Measurements from ENCODE around the gene EZH2. TPM values are rescaled to one million over a fixed set of nuclear protein-coding genes. Genes with fewer than 3 reads are reported as not detected.

The EZH2 gene
- total and polyA plus RNA-seq, 2 donors (not counting 1 experiment from before 2014, with no cell fraction given): 7.1 to 10.1 TPM

GRCh38 chr7:148835854-148836253 is 48.2 kb downstream of the EZH2 start:
- Histone ChIP-seq H3K4me1 (ENCODE audit: control insufficient read depth, extremely low read depth, insufficient read depth, low read length) (no peaks in the 10 kb centered on the region), H3K9ac (ENCODE audit: insufficient read depth, low read length) (no peak overlapping the region), H2AFZ (ENCODE audit: low read length) (no peak overlapping the region), H3K4me3 (replicated peaks in 1 of 4; ENCODE audit: control extremely low read depth in 1 of 4, insufficient read depth in 1 of 4, low read depth in 3 of 4, low read length in 4 of 4) (no peak overlapping the region), H3K4me2 (ENCODE audit: extremely low read depth, insufficient read depth, low read length) (no peak overlapping the region), H3K9me3 (ENCODE audit: control insufficient read depth, insufficient read depth, low read depth, low read length) (no peaks in the 10 kb centered on the region), H3K27me3 (ENCODE audit: control insufficient read depth, insufficient read depth, low read length) (no peaks in the 10 kb centered on the region), H4K20me1 (ENCODE audit: control insufficient read depth, extremely low read depth, insufficient read depth, low read length) (no peaks in the 10 kb centered on the region), H3K79me2 (ENCODE audit: control insufficient read depth, insufficient read depth, low read length) (peaks cover 6% of the 10 kb centered on the region), H3K36me3 (ENCODE audit: control insufficient read depth, insufficient read depth, low read length) (no peaks in the 10 kb centered on the region), H3K27ac (ENCODE audit: insufficient read depth, low read length) (no peak overlapping the region)
- DNase-seq (ENCODE audit: low read depth in 2 of 2): no peak
- TF ChIP-seq CTCF (conservative IDR thresholded peaks at IDR 0.05 in 1 of 2, IDR thresholded peaks at IDR 0.05 in 1 of 2; ENCODE audit: low read depth in 1 of 2, low read length in 2 of 2): no peak
- TF ChIP-seq EZH2 (IDR thresholded peaks at IDR 0.05; ENCODE audit: low read length, missing control alignments): no peak

DNA sequence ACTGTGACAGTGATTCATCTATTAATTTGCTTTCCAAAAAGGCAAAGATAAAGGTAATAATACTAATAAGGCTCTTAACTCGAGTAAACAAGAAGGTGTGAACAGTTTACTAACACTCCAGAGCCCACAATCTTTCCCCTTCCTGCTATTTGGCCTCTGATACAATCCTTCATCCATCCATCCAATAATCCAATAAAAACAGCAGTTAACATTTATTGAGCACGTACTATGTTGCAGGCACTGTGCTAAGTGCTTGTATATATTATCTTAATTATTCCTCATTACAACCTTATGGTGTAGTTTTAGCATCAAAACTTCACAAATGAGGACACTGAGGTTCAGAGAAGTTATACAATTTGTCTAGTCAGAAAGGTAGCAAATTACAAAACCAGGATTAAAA is 49.5 kb downstream of the EZH2 start:
- Histone ChIP-seq H3K27ac (ENCODE audit: insufficient read depth, low read length) (no peak overlapping the region), H3K4me3 (replicated peaks in 1 of 4; ENCODE audit: control extremely low read depth in 1 of 4, insufficient read depth in 1 of 4, low read depth in 3 of 4, low read length in 4 of 4) (no peak overlapping the region), H3K36me3 (ENCODE audit: control insufficient read depth, insufficient read depth, low read length) (no peaks in the 10 kb centered on the region), H3K4me1 (ENCODE audit: control insufficient read depth, extremely low read depth, insufficient read depth, low read length) (no peaks in the 10 kb centered on the region), H4K20me1 (ENCODE audit: control insufficient read depth, extremely low read depth, insufficient read depth, low read length) (no peaks in the 10 kb centered on the region), H3K4me2 (ENCODE audit: extremely low read depth, insufficient read depth, low read length) (no peak overlapping the region), H3K9ac (ENCODE audit: insufficient read depth, low read length) (no peak overlapping the region), H3K27me3 (ENCODE audit: control insufficient read depth, insufficient read depth, low read length) (no peaks in the 10 kb centered on the region), H2AFZ (ENCODE audit: low read length) (no peak overlapping the region), H3K79me2 (ENCODE audit: control insufficient read depth, insufficient read depth, low read length) (peaks cover 6% of the 10 kb centered on the region), H3K9me3 (ENCODE audit: control insufficient read depth, insufficient read depth, low read depth, low read length) (no peaks in the 10 kb centered on the region)
- TF ChIP-seq EZH2 (IDR thresholded peaks at IDR 0.05; ENCODE audit: low read length, missing control alignments) (no peak), CTCF (conservative IDR thresholded peaks at IDR 0.05 in 1 of 2, IDR thresholded peaks at IDR 0.05 in 1 of 2; ENCODE audit: low read depth in 1 of 2, low read length in 2 of 2) (no peak)
- DNase-seq (ENCODE audit: low read depth in 2 of 2): no peak

DNA sequence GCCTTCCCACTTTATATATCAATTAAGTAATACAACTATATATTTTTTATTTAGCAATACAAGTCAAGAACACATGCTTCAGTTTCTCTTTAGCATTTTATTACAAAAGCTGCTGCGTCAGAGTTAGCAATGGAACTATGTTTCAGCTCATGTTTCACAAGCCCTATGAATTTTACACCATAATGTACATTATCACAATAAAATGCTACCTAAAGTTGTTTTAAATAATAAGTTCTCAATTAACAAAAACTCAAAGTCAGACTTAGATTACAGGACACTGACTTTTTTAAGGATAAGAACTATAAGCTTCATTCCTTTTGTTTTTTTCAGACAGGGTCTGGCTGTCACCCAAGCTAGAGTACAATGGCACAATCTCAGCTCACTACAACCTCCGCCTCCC is 52.3 kb downstream of the EZH2 start:
- TF ChIP-seq EZH2 (IDR thresholded peaks at IDR 0.05; ENCODE audit: low read length, missing control alignments) (no peak), CTCF (conservative IDR thresholded peaks at IDR 0.05 in 1 of 2, IDR thresholded peaks at IDR 0.05 in 1 of 2; ENCODE audit: low read depth in 1 of 2, low read length in 2 of 2) (no peak)
- H3K4me1 ChIP-seq (ENCODE audit: control insufficient read depth, extremely low read depth, insufficient read depth, low read length): no peaks in the 10 kb centered on the region
- peaks cover 2% of the 10 kb centered on the region for H3K79me2 ChIP-seq (ENCODE audit: control insufficient read depth, insufficient read depth, low read length)
- DNase-seq (ENCODE audit: low read depth in 2 of 2): peak in 1 of 2 donors; percentile 22
- H3K9ac ChIP-seq (ENCODE audit: insufficient read depth, low read length): no peak overlapping the region
- no peak overlapping the region for H3K27ac ChIP-seq (ENCODE audit: insufficient read depth, low read length)
- no peak overlapping the region for H3K4me3 ChIP-seq (replicated peaks in 1 of 4; ENCODE audit: control extremely low read depth in 1 of 4, insufficient read depth in 1 of 4, low read depth in 3 of 4, low read length in 4 of 4)
- H3K9me3 ChIP-seq (ENCODE audit: control insufficient read depth, insufficient read depth, low read depth, low read length): no peaks in the 10 kb centered on the region
- no peaks in the 10 kb centered on the region for H3K36me3 ChIP-seq (ENCODE audit: control insufficient read depth, insufficient read depth, low read length)
- H3K4me2 ChIP-seq (ENCODE audit: extremely low read depth, insufficient read depth, low read length): no peak overlapping the region
- no peaks in the 10 kb centered on the region for H4K20me1 ChIP-seq (ENCODE audit: control insufficient read depth, extremely low read depth, insufficient read depth, low read length)
- H3K27me3 ChIP-seq (ENCODE audit: control insufficient read depth, insufficient read depth, low read length): no peaks in the 10 kb centered on the region
- H2AFZ ChIP-seq (ENCODE audit: low read length): no peak overlapping the region
